K562 (cell line): Measurements from ENCODE around the gene CAPZA3. TPM values are rescaled to one million over a fixed set of nuclear protein-coding genes. Genes with fewer than 3 reads are reported as not detected.

Experiments
- ATAC-seq: fragments of 200-7000 bp; cut with Tn5 transposase; 3 replicates; pipeline ENCODE4 v1.9.1; 2020; ENCODE audit warnings: moderate library complexity
- BruUV-seq: library from RNA; stranded (reverse); fragments of 400-500 nt; replicated peaks from 2 replicates; lab custom pipeline; 2021; lab: Mats Ljungman, UMichigan
- CTCF ChIA-PET: fragments of 300-600 bp; formaldehyde crosslinking; extraction: SDS; loops from one replicate; lab custom pipeline; 2021; ENCODE audit warnings: low intra/inter-chr PET ratio; lab: Yijun Ruan, JAX
- POLR2A ChIA-PET: fragments of 300-600, 350-650 bp; sonication (Branson Sonifier 250); formaldehyde crosslinking; extraction: SDS; loops from one replicate; lab custom pipeline; 2021; ENCODE audit warnings: antibody characterized with exemption, inconsistent platforms; lab: Yijun Ruan, JAX
- DNase-seq, 4 experiments: peaks; one replicate each; pipeline versions ENCODE4 v3.0.0 to v3.0.0-alpha.2; 2011 to 2018; ENCODE audit warnings: low spot score in 3 of 4, mixed read lengths in 3 of 4; ENCODE audit errors: extremely low read depth in 1 of 4
- FAIRE-seq: peaks from 2 replicates; lab custom pipeline; 2011; peaks lifted over from hg19 to GRCh38; lab: Jason Lieb, UNC
- H2AFZ ChIP-seq: 2 replicates; pipeline ENCODE4 v1.6.0; 2011; ENCODE audit warnings: low read depth, low read length, control low read depth, inconsistent platforms
- H3K27ac ChIP-seq: fragments of 200-600 bp; 3 replicates; pipeline ENCODE4 v1.8.0; 2011; ENCODE audit warnings: low read depth, mild to moderate bottlenecking, control low read depth, inconsistent platforms, low read length, moderate library complexity, mixed read lengths; ENCODE audit errors: extremely low read depth
- H3K27me3 ChIP-seq, 2 experiments: fragments of 300-600 bp in 1 of 2; 2 replicates in 1 of 2; 3 replicates in 1 of 2; pipeline versions ENCODE4 v1.6.0 to v1.8.0; 2011; ENCODE audit warnings: inconsistent platforms in 2 of 2, low read length in 2 of 2, mild to moderate bottlenecking in 1 of 2, mixed read lengths in 1 of 2, moderate library complexity in 1 of 2; ENCODE audit not compliant: control insufficient read depth in 2 of 2, insufficient read depth in 2 of 2
- H3K36me3 ChIP-seq: fragments of 300-600 bp; 3 replicates; pipeline ENCODE4 v1.8.0; 2011; ENCODE audit warnings: mild to moderate bottlenecking, low read length, inconsistent platforms; ENCODE audit not compliant: control insufficient read depth, insufficient read depth
- H3K4me1 ChIP-seq, 2 experiments: fragments of 200-600 bp in 1 of 2; replicated peaks in 1 of 2; 2 replicates in 1 of 2; 3 replicates in 1 of 2; pipeline versions ENCODE4 v1.5.1 to v1.8.0; 2011; ENCODE audit warnings: inconsistent platforms in 2 of 2, low read length in 2 of 2, mild to moderate bottlenecking in 1 of 2, mixed read lengths in 1 of 2, moderate library complexity in 1 of 2; ENCODE audit not compliant: control insufficient read depth in 2 of 2, insufficient read depth in 2 of 2
- H3K4me2 ChIP-seq: 2 replicates; pipeline ENCODE4 v1.6.1; 2011; ENCODE audit warnings: low read length, control low read depth, inconsistent platforms, mixed read lengths; ENCODE audit not compliant: insufficient read depth
- H3K4me3 ChIP-seq: fragments of 200-600 bp; sonication (generic), shearing (Covaris generic); 2 replicates; pipeline ENCODE4 v1.5.1; 2016; ENCODE audit warnings: control low read depth, inconsistent platforms
- H3K79me2 ChIP-seq: fragments of 200-600 bp; 3 replicates; pipeline ENCODE4 v1.8.0; 2011; ENCODE audit warnings: low read length, inconsistent platforms; ENCODE audit not compliant: control insufficient read depth, insufficient read depth
- H3K9ac ChIP-seq, 2 experiments: 2 replicates each; pipeline versions ENCODE4 v1.6.0 to v1.6.1; 2011; ENCODE audit warnings: low read depth in 2 of 2, low read length in 2 of 2, control low read depth in 1 of 2, inconsistent platforms in 1 of 2, mild to moderate bottlenecking in 1 of 2, mixed read lengths in 1 of 2; ENCODE audit not compliant: insufficient read depth in 1 of 2
- H3K9me1 ChIP-seq: one replicate; pipeline ENCODE4 v1.6.0; 2011; ENCODE audit warnings: inconsistent platforms, mild to moderate bottlenecking, low read length, moderate library complexity; ENCODE audit not compliant: control insufficient read depth, insufficient read depth
- H3K9me3 ChIP-seq: replicated peaks from 2 replicates; pipeline ENCODE4 v1.5.1; 2011; ENCODE audit warnings: low read depth, low read length, inconsistent platforms; ENCODE audit not compliant: control insufficient read depth, insufficient read depth
- H4K20me1 ChIP-seq: replicated peaks from 2 replicates; pipeline ENCODE4 v1.6.1; 2011; ENCODE audit warnings: low read length, inconsistent platforms, mixed read lengths; ENCODE audit not compliant: control insufficient read depth, insufficient read depth
- BRF1 ChIP-seq: IDR thresholded peaks from 3 replicates; pipeline ENCODE4 v1.6.1; 2011; ENCODE audit warnings: borderline replicate concordance, mild to moderate bottlenecking; ENCODE audit not compliant: insufficient read length; ENCODE audit errors: extremely low read depth
- CBFA2T3 ChIP-seq: fragments of 450-650 bp; IDR thresholded peaks from 2 replicates; pipeline ENCODE4 v1.6.1; 2017
- CBX2 ChIP-seq: fragments of 200-600 bp; sonication (generic); IDR thresholded peaks from one replicate; pipeline ENCODE4 v1.6.1; 2012; ENCODE audit warnings: mild to moderate bottlenecking, low read length, inconsistent platforms; ENCODE audit not compliant: insufficient read depth, poor library complexity, severe bottlenecking
- NCOA1 ChIP-seq: fragments of 450-650 bp; IDR thresholded peaks from 2 replicates; pipeline ENCODE4 v1.6.1; 2016; ENCODE audit warnings: low read depth
- POLR2G ChIP-seq: fragments of 200-400 bp; formaldehyde crosslinking; IDR thresholded peaks from 2 replicates; pipeline ENCODE4 v1.6.1; 2017; ENCODE audit warnings: low read depth, mild to moderate bottlenecking, antibody characterized with exemption, low read length, moderate library complexity
- TAF15 ChIP-seq: fragments of 200-400 bp; formaldehyde crosslinking; IDR thresholded peaks from 2 replicates; pipeline ENCODE4 v1.6.1; 2017; ENCODE audit warnings: mild to moderate bottlenecking, low read depth, low read length, moderate library complexity
- ZBTB1 ChIP-seq: sonication (generic); formaldehyde crosslinking; IDR thresholded peaks from 2 replicates; pipeline ENCODE4 v1.8.1; 2023; ENCODE audit warnings: missing genetic modification reagents, low read depth, mild to moderate bottlenecking, borderline replicate concordance
- ZNF311 ChIP-seq: fragments of 250-450 bp; sonication (Bioruptor Pico); IDR thresholded peaks from 2 replicates; pipeline ENCODE4 v1.4.0; 2020; ENCODE audit warnings: mild to moderate bottlenecking, moderate library complexity
- ZNF324 ChIP-seq: fragments of 250-450 bp; sonication (Bioruptor Pico); IDR thresholded peaks from 2 replicates; pipeline ENCODE4 v1.4.0; 2020; ENCODE audit warnings: mild to moderate bottlenecking
- ZNF436 ChIP-seq: fragments of 250-450, 450-650 bp; sonication (Bioruptor Pico); formaldehyde crosslinking; IDR thresholded peaks from 2 replicates; pipeline ENCODE4 v1.7.0; 2020; ENCODE audit warnings: mild to moderate bottlenecking
- WGBS: fragments of 100-300 bp; shearing (Covaris generic); methylation state at CpG from one replicate; pipeline ENCODE4 v1.1.6; 2016; ENCODE audit warnings: low coverage, mixed read lengths; ENCODE audit not compliant: insufficient coverage; ENCODE audit errors: missing lambda C conversion rate; 5-methylcytosine and 5-hydroxymethylcytosine counted together
- in situ Hi-C: fragments of 300-500 bp; cut with MboI; formaldehyde crosslinking; loops from 4 replicates; pipeline ENCODE4 v1.15.0; 2018; ENCODE audit warnings: inconsistent platforms, mixed read lengths
- intact Hi-C: fragments of 100-400 bp; cut with micrococcal nuclease; formaldehyde crosslinking; loops from 2 replicates; pipeline ENCODE4 v1.14.2; 2022
- polyA plus RNA-seq, 8 experiments: library from polyadenylated mRNA; depleted of rRNA in 4 of 8; stranded (reverse) in 5 of 8; unstranded in 3 of 8; fragments of >200 nt; fragmentation: Nextera tagmentation in 2 of 8; fragmentation: Illumina TruSeq in 1 of 8; extraction: Ambion mirVana in 2 of 8; extraction: Trizol in 1 of 8; gene quantifications; 2 replicates each; pipeline versions ENCODE4 v1.2.1 to v1.2.3, GENCODE V29; 2011 to 2014; ENCODE audit warnings: inconsistent platforms in 1 of 8, missing spikeins in 1 of 8
- total RNA-seq, 7 experiments: library from RNA; depleted of rRNA in 6 of 7; stranded (reverse); fragments of >200 nt in 6 of 7; fragmentation: Illumina TruSeq in 2 of 7; extraction: Trizol in 2 of 7; gene quantifications; 2 replicates each; pipeline versions ENCODE4 v1.2.1 to v1.2.3, GENCODE V29; 2011 to 2021; ENCODE audit warnings: low replicate concordance in 1 of 7

Gene CAPZA3
- total and polyA plus RNA-seq, 9 of the 15 experiments (the other 6 are each of a cell fraction or from before 2014, with no cell fraction given), result not detected

GRCh38 chr12:18718462-18718861, 19.5 kb upstream of the CAPZA3 start:
- in situ Hi-C loops, result no loop called here

GRCh38 chr12:18719922-18720510, 17.9 kb upstream of the CAPZA3 start:
- Histone ChIP-seq H3K9me1 (no peaks in the 10 kb centered on the region), H3K9me3 (no peaks in the 10 kb centered on the region), H3K4me2 (no peak overlapping the region), H3K9ac (no peak overlapping the region), H3K36me3 (no peaks in the 10 kb centered on the region), H2AFZ (no peak overlapping the region), H4K20me1 (no peaks in the 10 kb centered on the region), H3K79me2 (no peaks in the 10 kb centered on the region), H3K27ac (no peak overlapping the region), H3K4me3 (no peak overlapping the region), H3K4me1 (no peaks in the 10 kb centered on the region), H3K27me3 (no peaks in the 10 kb centered on the region)
- BruUV-seq, result no TSS peak
- TF ChIP-seq NCOA1 (no peak), POLR2G (no peak)
- intact Hi-C loops, result no loop called here
- FAIRE-seq (no peak), DNase-seq (no peak), ATAC-seq (no peak)
- WGBS, result 19% methylated on average over 3 of the region's 3 CpGs
- ChIA-PET POLR2A (no interaction called here), CTCF (no interaction called here)
- in situ Hi-C loops, result no loop called here

More at GRCh38 chr12:18718462-18718861, 19.5 kb upstream of the CAPZA3 start:
- FAIRE-seq, result no peak
- Histone ChIP-seq H2AFZ (no peak overlapping the region), H3K79me2 (no peaks in the 10 kb centered on the region), H3K4me1 (no peaks in the 10 kb centered on the region), H3K9ac (no peak overlapping the region), H4K20me1 (no peaks in the 10 kb centered on the region)
- intact Hi-C loops, result no loop called here
- ChIA-PET CTCF (interaction anchor here (0.6 kb wide), 1 partner anchor 884 kb away, joined by 4 read pairs; no protein-coding TSS in a partner anchor), POLR2A (no interaction called here)
- TF ChIP-seq BRF1, result no peak
- TF ChIP-seq ZNF324 (CRISPR knock-in tag), result no peak
- TF ChIP-seq ZBTB1, result no peak
- no peak for TF ChIP-seq CBX2
- no peak for TF ChIP-seq ZNF311 (CRISPR knock-in tag)
- no peak for TF ChIP-seq CBFA2T3
- TF ChIP-seq TAF15, result no peak
- TF ChIP-seq ZNF436, result no peak
- TF ChIP-seq, all 486 proteins: peak for 0
- DNase-seq (no peak), ATAC-seq (no peak)
- no peaks in the 10 kb centered on the region for H3K36me3 ChIP-seq
- no peak overlapping the region for H3K27ac ChIP-seq
- no peak overlapping the region for H3K4me2 ChIP-seq
- H3K9me1 ChIP-seq, result no peaks in the 10 kb centered on the region
- no peaks in the 10 kb centered on the region for H3K9me3 ChIP-seq
- no peak overlapping the region for H3K4me3 ChIP-seq
- no peaks in the 10 kb centered on the region for H3K27me3 ChIP-seq
- BruUV-seq, result no TSS peak
